A673 (cell line): Measurements from ENCODE around the gene CEP83. TPM values are rescaled to one million over a fixed set of nuclear protein-coding genes. Genes with fewer than 3 reads are reported as not detected.
"Not testable (repeated sequence)": the region's sequence is repeated elsewhere in the genome, so short reads cannot be mapped to it uniquely, and the experiment has no call there.

Experiments used
- BruUV-seq: library from RNA; stranded (reverse); fragments of 400-500 nt; replicated peaks from 2 replicates; lab custom pipeline; 2021; lab: Mats Ljungman, UMichigan
- CTCF ChIA-PET: fragments of 300-600 bp; sonication (Branson Sonifier 250); formaldehyde crosslinking; loops from one replicate; lab custom pipeline; 2022; ENCODE audit warnings: antibody characterized with exemption; lab: Charles Lee
- POLR2A ChIA-PET: fragments of 300-600 bp; sonication (Branson Sonifier 250); formaldehyde crosslinking; loops from one replicate; lab custom pipeline; 2022; ENCODE audit warnings: antibody characterized with exemption; ENCODE audit not compliant: low non-redundant PET; lab: Charles Lee
- DNase-seq: peaks from one replicate; pipeline ENCODE4 v3.0.0-alpha.2; 2015; ENCODE audit warnings: low spot score
- H3K27ac ChIP-seq: fragments of 200-600 bp; sonication (generic); 2 replicates; pipeline ENCODE4 v1.5.1; 2016; ENCODE audit warnings: mixed run types, low read depth, mild to moderate bottlenecking, mixed read lengths, antibody characterized with exemption, low read length; ENCODE audit not compliant: poor library complexity, severe bottlenecking
- H3K27me3 ChIP-seq: fragments of 200-600 bp; sonication (generic); replicated peaks from 2 replicates; pipeline ENCODE4 v1.6.1; 2017; ENCODE audit warnings: mixed run types, low read depth, mild to moderate bottlenecking, mixed read lengths, antibody characterized with exemption, low read length; ENCODE audit not compliant: insufficient read depth, poor library complexity
- H3K36me3 ChIP-seq: fragments of 200-600 bp; sonication (generic); 2 replicates; pipeline ENCODE4 v1.6.1; 2016; ENCODE audit warnings: mixed run types, mild to moderate bottlenecking, mixed read lengths, antibody characterized with exemption, low read length; ENCODE audit not compliant: insufficient read depth, poor library complexity, severe bottlenecking
- H3K4me1 ChIP-seq: fragments of 200-600 bp; sonication (generic); 2 replicates; pipeline ENCODE4 v1.6.1; 2017; ENCODE audit warnings: mixed run types, mild to moderate bottlenecking, mixed read lengths, antibody characterized with exemption, low read length; ENCODE audit not compliant: insufficient read depth, poor library complexity, severe bottlenecking
- H3K4me3 ChIP-seq: fragments of 200-600 bp; sonication (generic); 2 replicates; pipeline ENCODE4 v1.5.1; 2016; ENCODE audit warnings: low read depth, mixed run types, mild to moderate bottlenecking, mixed read lengths, low read length; ENCODE audit not compliant: poor library complexity, severe bottlenecking
- H3K9me3 ChIP-seq: fragments of 200-600 bp; sonication (generic); 2 replicates; pipeline ENCODE4 v1.6.1; 2016; ENCODE audit warnings: mixed run types, low read depth, mild to moderate bottlenecking, mixed read lengths, antibody characterized with exemption, low read length; ENCODE audit not compliant: poor library complexity, severe bottlenecking
- EZH2 ChIP-seq: fragments of 200-600 bp; sonication (generic); IDR thresholded peaks from 2 replicates; pipeline ENCODE4 v1.6.1; 2017; ENCODE audit warnings: borderline replicate concordance, low read depth, mild to moderate bottlenecking, mixed read lengths, antibody characterized with exemption, low read length; ENCODE audit not compliant: poor library complexity, severe bottlenecking
- intact Hi-C: fragments of 100-400 bp; cut with micrococcal nuclease; formaldehyde crosslinking; loops from one replicate; pipeline ENCODE4 v1.10.0; 2022; ENCODE audit not compliant: unreplicated experiment
- total RNA-seq: library from RNA; stranded (reverse); gene quantifications from 2 replicates; pipeline ENCODE4 v1.2.3, GENCODE V29; 2021
- TF ChIP-seq, protein P1 (sequence below): fragments of 300-800, 200-600 bp; sonication (generic); conservative IDR thresholded peaks from 2 replicates; pipeline ENCODE4 v1.5.1; 2017; ENCODE audit warnings: low read depth, mild to moderate bottlenecking, antibody characterized with exemption, low read length, moderate library complexity, mixed read lengths

The CEP83 gene
- total RNA-seq, 1 experiment from 2014 or later: 29.2 TPM

DNA sequence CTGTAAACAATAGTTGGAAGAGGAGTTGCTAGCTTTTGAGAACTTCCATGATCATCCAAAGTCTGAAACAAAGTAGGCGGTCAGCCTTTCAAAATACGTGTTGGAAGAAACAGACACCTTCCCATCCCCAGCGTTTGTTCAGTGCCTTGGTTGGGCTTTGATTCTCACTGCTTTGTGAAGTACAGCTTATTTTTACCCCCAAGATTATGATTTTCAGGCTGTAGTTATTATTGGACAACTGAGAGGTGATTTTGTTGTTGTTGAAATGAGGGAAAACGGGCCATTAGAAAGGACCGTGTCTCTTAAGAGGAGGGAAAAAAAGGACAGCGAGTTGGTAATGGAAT lies 921 bp upstream of the CEP83 start:
- H3K9me3 ChIP-seq: no peaks in the 10 kb centered on the region
- ChIA-PET POLR2A (no interaction called here), CTCF (no interaction called here)
- H3K36me3 ChIP-seq: no peaks in the 10 kb centered on the region
- peak overlapping the region; percentile 86 for H3K27ac ChIP-seq
- intact Hi-C loops: no loop called here
- TF ChIP-seq, protein P1, sequence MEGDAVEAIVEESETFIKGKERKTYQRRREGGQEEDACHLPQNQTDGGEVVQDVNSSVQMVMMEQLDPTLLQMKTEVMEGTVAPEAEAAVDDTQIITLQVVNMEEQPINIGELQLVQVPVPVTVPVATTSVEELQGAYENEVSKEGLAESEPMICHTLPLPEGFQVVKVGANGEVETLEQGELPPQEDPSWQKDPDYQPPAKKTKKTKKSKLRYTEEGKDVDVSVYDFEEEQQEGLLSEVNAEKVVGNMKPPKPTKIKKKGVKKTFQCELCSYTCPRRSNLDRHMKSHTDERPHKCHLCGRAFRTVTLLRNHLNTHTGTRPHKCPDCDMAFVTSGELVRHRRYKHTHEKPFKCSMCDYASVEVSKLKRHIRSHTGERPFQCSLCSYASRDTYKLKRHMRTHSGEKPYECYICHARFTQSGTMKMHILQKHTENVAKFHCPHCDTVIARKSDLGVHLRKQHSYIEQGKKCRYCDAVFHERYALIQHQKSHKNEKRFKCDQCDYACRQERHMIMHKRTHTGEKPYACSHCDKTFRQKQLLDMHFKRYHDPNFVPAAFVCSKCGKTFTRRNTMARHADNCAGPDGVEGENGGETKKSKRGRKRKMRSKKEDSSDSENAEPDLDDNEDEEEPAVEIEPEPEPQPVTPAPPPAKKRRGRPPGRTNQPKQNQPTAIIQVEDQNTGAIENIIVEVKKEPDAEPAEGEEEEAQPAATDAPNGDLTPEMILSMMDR: no peak
- no peak for TF ChIP-seq EZH2
- H3K4me1 ChIP-seq: no peaks in the 10 kb centered on the region
- DNase-seq: no peak
- peak overlapping the region; percentile 65 for H3K4me3 ChIP-seq
- no peaks in the 10 kb centered on the region for H3K27me3 ChIP-seq
- TSS peak; percentile 77 for BruUV-seq

DNA sequence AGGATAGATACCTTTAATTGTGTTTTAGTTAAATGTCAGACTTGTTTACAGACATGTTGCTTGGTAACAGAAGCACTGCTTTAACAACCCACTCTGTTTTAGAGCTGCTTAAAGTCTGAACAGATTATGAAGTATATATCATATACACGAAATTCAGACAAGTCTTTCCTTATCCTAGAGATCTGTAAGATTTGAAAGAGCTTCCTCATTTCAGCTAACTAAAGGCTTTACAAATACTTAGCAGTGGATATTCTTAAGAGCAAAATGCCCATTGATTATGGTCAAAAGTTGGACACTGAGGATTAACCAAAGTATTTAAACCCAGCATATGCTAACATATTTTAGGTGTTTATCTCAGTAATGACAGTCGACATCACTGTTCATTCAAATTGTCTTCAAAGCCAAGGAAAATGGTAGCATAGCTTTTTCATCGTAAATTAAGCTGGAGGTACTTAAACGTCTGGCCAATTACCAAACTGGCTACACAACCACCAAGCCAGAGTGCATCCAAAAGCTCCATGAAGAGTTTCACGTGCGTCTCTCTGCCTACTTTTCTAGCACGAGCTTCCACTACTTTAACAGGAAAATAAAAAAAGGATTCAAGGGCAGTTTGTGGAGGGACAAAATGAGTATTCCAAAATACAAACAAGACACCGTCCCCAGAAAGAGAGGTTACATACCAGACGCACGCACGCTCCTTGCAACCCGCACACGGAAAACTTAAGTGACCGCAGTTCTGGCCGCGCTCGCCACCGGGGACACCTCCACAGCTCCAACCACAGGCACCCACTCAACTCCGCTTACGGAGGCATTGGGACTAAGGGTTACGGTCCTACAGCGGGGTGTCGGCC lies 565 bp downstream of the CEP83 start:
- peak overlapping the region; percentile 65 for H3K4me3 ChIP-seq
- ChIA-PET CTCF (no interaction called here), POLR2A (no interaction called here)
- TF ChIP-seq EZH2: no peak
- TF ChIP-seq, protein P1: no peak
- H3K27ac ChIP-seq: peak overlapping the region; percentile 86
- H3K9me3 ChIP-seq: no peaks in the 10 kb centered on the region
- peak; percentile 41 for DNase-seq
- H3K4me1 ChIP-seq: no peaks in the 10 kb centered on the region
- TSS peak; percentile 77 for BruUV-seq
- no peaks in the 10 kb centered on the region for H3K27me3 ChIP-seq
- intact Hi-C loops: no loop called here
- no peaks in the 10 kb centered on the region for H3K36me3 ChIP-seq

DNA sequence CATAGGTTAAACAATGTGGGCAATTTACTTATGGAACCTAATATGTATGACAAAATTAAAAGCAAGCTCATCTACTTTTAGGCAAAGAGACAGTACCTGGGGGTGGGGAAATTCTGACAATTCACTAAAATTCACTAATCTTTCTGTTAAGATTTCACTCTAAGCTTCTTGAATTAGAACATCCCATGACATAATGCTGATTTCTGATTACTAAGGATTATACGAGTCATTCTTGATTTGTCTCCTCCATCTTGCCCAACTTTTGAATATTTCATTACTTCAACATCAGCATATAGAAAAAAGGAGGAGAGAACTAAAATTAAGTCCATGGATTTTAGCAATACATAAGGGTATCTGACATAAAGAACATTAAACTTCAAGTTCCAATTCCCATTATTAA lies 2.4 kb downstream of the CEP83 start:
- ChIA-PET CTCF (no interaction called here), POLR2A (no interaction called here)
- intact Hi-C loops: no loop called here
- H3K9me3 ChIP-seq: no peaks in the 10 kb centered on the region
- BruUV-seq: no TSS peak
- H3K4me1 ChIP-seq: no peaks in the 10 kb centered on the region
- no peaks in the 10 kb centered on the region for H3K27me3 ChIP-seq
- TF ChIP-seq, protein P1: no peak
- TF ChIP-seq EZH2: no peak
- H3K36me3 ChIP-seq: no peaks in the 10 kb centered on the region
- DNase-seq: no peak
- no peak overlapping the region for H3K27ac ChIP-seq
- no peak overlapping the region for H3K4me3 ChIP-seq

DNA sequence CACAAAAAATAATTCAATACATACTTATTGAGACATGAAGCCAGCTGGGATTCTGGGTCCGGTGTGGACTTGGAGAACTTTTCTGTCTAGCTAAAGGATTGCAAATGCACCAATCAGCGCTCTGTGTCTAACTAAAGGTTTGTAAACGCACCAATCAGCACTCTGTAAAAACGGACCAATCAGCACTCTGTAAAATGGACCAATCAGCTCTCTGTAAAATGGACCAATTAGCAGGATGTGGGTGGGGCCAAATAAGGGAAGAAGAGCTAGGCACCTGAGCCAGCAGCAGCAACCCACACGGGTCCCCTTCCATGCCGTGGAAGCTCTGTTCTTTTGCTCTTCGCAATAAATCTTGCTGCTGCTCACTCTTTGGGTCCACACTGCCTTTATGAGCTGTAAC lies 5.3 kb downstream of the CEP83 start:
- H3K4me1 ChIP-seq, H3K27ac ChIP-seq, H3K36me3 ChIP-seq, POLR2A ChIA-PET, DNase-seq, CTCF ChIA-PET, H3K27me3 ChIP-seq, BruUV-seq, intact Hi-C loops, H3K4me3 ChIP-seq, H3K9me3 ChIP-seq: not testable (repeated sequence)
